A549 (cell line): Measurements from ENCODE around the gene RFXAP. TPM values are rescaled to one million over a fixed set of nuclear protein-coding genes. Genes with fewer than 3 reads are reported as not detected.

Experiments used
- ATAC-seq, 2 experiments: fragments of 200-7000 bp in 1 of 2; fragments of >200 bp in 1 of 2; cut with Nextera tagmentation in 1 of 2; cut with Tn5 transposase in 1 of 2; 3 replicates each; pipeline versions ENCODE4 v1.8.0 to v1.9.1; 2018 to 2020; ENCODE audit warnings: mild to moderate bottlenecking in 1 of 2, moderate library complexity in 1 of 2
- CTCF ChIA-PET: fragments of 300-600 bp; sonication (Branson Sonifier 250); formaldehyde crosslinking; extraction: SDS; loops from one replicate; lab custom pipeline; 2021; ENCODE audit warnings: antibody characterized with exemption, inconsistent platforms; lab: Yijun Ruan, JAX
- POLR2A ChIA-PET: fragments of 350-600 bp; formaldehyde crosslinking; extraction: SDS; loops from one replicate; lab custom pipeline; 2021; ENCODE audit warnings: antibody characterized with exemption, inconsistent platforms; lab: Yijun Ruan, JAX
- DNase-seq, 2 experiments: peaks; one replicate each; pipeline versions ENCODE4 v3.0.0 to v3.0.0-alpha.2; 2011 to 2016; ENCODE audit warnings: low read depth in 1 of 2, low spot score in 1 of 2
- FAIRE-seq: peaks from 2 replicates; lab custom pipeline; 2011; peaks lifted over from hg19 to GRCh38; lab: Jason Lieb, UNC
- H3K27ac ChIP-seq, 2 experiments: fragments of >200 bp; sonication (Bioruptor Twin); formaldehyde crosslinking; 3 replicates each; pipeline ENCODE4 v1.5.1; 2016 to 2017
- H3K4me1 ChIP-seq: fragments of >200 bp; sonication (Bioruptor Twin); formaldehyde crosslinking; 3 replicates; pipeline ENCODE4 v1.6.1; 2016
- H3K4me2 ChIP-seq: fragments of >200 bp; sonication (Bioruptor Twin); formaldehyde crosslinking; 3 replicates; pipeline ENCODE4 v1.6.1; 2016
- H3K4me3 ChIP-seq: fragments of >200 bp; sonication (Bioruptor Twin); formaldehyde crosslinking; 3 replicates; pipeline ENCODE4 v1.5.1; 2016
- H3K9me3 ChIP-seq: fragments of >200 bp; sonication (Bioruptor Twin); formaldehyde crosslinking; 3 replicates; pipeline ENCODE4 v1.6.1; 2016
- CEBPB ChIP-seq, 2 experiments: fragments of >200 bp in 1 of 2; sonication (Bioruptor Twin) in 1 of 2; formaldehyde crosslinking in 1 of 2; IDR thresholded peaks; 2 replicates each; pipeline ENCODE4 v1.6.1; 2012 to 2016
- CHD2 ChIP-seq: fragments of 150-350 bp; IDR thresholded peaks from 2 replicates; pipeline ENCODE4 v1.6.1; 2014; ENCODE audit warnings: low read length; ENCODE audit not compliant: partially characterized antibody
- CHD4 ChIP-seq: fragments of 200-600 bp; sonication (generic); IDR thresholded peaks from 2 replicates; pipeline ENCODE4 v1.6.1; 2016; ENCODE audit warnings: antibody characterized with exemption, mild to moderate bottlenecking, borderline replicate concordance
- FOXS1 ChIP-seq: fragments of 250-450 bp; sonication (Bioruptor Pico); IDR thresholded peaks from 2 replicates; pipeline ENCODE4 v1.5.0; 2020; ENCODE audit warnings: mild to moderate bottlenecking, moderate library complexity
- GATA3 ChIP-seq: IDR thresholded peaks from 2 replicates; pipeline ENCODE4 v1.6.1; 2012; ENCODE audit warnings: borderline replicate concordance
- HMGXB4 ChIP-seq: fragments of 250-450 bp; sonication (Bioruptor Pico); IDR thresholded peaks from 2 replicates; pipeline ENCODE4 v1.5.0; 2021; ENCODE audit warnings: mild to moderate bottlenecking, moderate library complexity, borderline replicate concordance
- HOXA7 ChIP-seq: fragments of 250-450 bp; sonication (Bioruptor Pico); IDR thresholded peaks from 2 replicates; pipeline ENCODE4 v1.5.0; 2020; ENCODE audit warnings: mild to moderate bottlenecking, moderate library complexity
- HOXB13 ChIP-seq: fragments of 250-450 bp; sonication (Bioruptor Pico); IDR thresholded peaks from 2 replicates; pipeline ENCODE4 v1.5.0; 2020; ENCODE audit warnings: low read depth, mild to moderate bottlenecking, moderate library complexity
- JUN ChIP-seq, 2 experiments: fragments of >200 bp; sonication (Bioruptor Twin); formaldehyde crosslinking; IDR thresholded peaks; 2 replicates in 1 of 2; 3 replicates in 1 of 2; pipeline ENCODE4 v1.6.1; 2016 to 2017
- JUNB ChIP-seq: fragments of >200 bp; sonication (Bioruptor Twin); formaldehyde crosslinking; IDR thresholded peaks from 2 replicates; pipeline ENCODE4 v1.6.1; 2016
- MAFK ChIP-seq: fragments of 450-650 bp; IDR thresholded peaks from 2 replicates; pipeline ENCODE4 v1.6.1; 2014; ENCODE audit not compliant: partially characterized antibody
- MYC ChIP-seq: IDR thresholded peaks from 2 replicates; pipeline ENCODE4 v1.6.1; 2012; ENCODE audit warnings: mild to moderate bottlenecking, inconsistent platforms, low read length, improper control_type of control experiment, borderline replicate concordance
- NFE2L2 ChIP-seq: fragments of 150-350 bp; conservative IDR thresholded peaks from 2 replicates; pipeline ENCODE4 v1.6.1; 2014; ENCODE audit warnings: low read length
- NPAS2 ChIP-seq: fragments of 250-450 bp; sonication (Bioruptor Pico); IDR thresholded peaks from 2 replicates; pipeline ENCODE4 v1.8.0; 2022; ENCODE audit warnings: mild to moderate bottlenecking, moderate library complexity, borderline replicate concordance
- PHF8 ChIP-seq: fragments of 200-600 bp; sonication (generic); IDR thresholded peaks from 2 replicates; pipeline ENCODE4 v1.6.1; 2016; ENCODE audit warnings: low read depth, mild to moderate bottlenecking, antibody characterized with exemption, moderate library complexity, borderline replicate concordance
- POLR2A ChIP-seq: IDR thresholded peaks from 2 replicates; pipeline ENCODE4 v1.6.1; 2012; ENCODE audit warnings: mild to moderate bottlenecking, low read length
- REST ChIP-seq: fragments of 200-600 bp; sonication (generic); IDR thresholded peaks from 2 replicates; pipeline ENCODE4 v1.6.1; 2016; ENCODE audit warnings: antibody characterized with exemption, mild to moderate bottlenecking, moderate library complexity
- RFX5 ChIP-seq: fragments of 450-650 bp; IDR thresholded peaks from 2 replicates; pipeline ENCODE4 v1.7.1; 2014; ENCODE audit warnings: antibody characterized with exemption, mild to moderate bottlenecking, moderate library complexity
- SREBF2 ChIP-seq: fragments of 450-650 bp; IDR thresholded peaks from 2 replicates; pipeline ENCODE4 v1.6.1; 2014; ENCODE audit warnings: mild to moderate bottlenecking, moderate library complexity
- TP53 ChIP-seq: fragments of 250-450 bp; sonication (Bioruptor Pico); IDR thresholded peaks from 2 replicates; pipeline ENCODE4 v1.5.0; 2021; ENCODE audit warnings: mild to moderate bottlenecking, moderate library complexity
- ZC3H11A ChIP-seq: fragments of 450-650 bp; IDR thresholded peaks from 2 replicates; pipeline ENCODE4 v1.6.1; 2014; ENCODE audit warnings: antibody characterized with exemption, mild to moderate bottlenecking
- ZFP36 ChIP-seq: fragments of 450-650 bp; IDR thresholded peaks from 2 replicates; pipeline ENCODE4 v1.6.1; 2014; ENCODE audit warnings: borderline replicate concordance; ENCODE audit not compliant: partially characterized antibody
- WGBS: methylation state at CpG from one replicate; pipeline ENCODE4 v1.1.6; 2017; ENCODE audit errors: missing lambda C conversion rate; 5-methylcytosine and 5-hydroxymethylcytosine counted together
- polyA plus RNA-seq, 4 experiments: library from polyadenylated mRNA; depleted of rRNA in 3 of 4; stranded (reverse); fragments of >200 nt; fragmentation: RNase III in 1 of 4; extraction: RNeasy Plus Mini Kit Qiagen cat#74134 plus additional on column Dnase treatment in 1 of 4; gene quantifications; 2 replicates in 3 of 4; 3 replicates in 1 of 4; pipeline ENCODE4 v1.2.3, GENCODE V29; 2011 to 2017
- TF ChIP-seq, protein P1 (sequence below): fragments of >200 bp; sonication (Bioruptor Twin); formaldehyde crosslinking; IDR thresholded peaks from 3 replicates; pipeline ENCODE4 v1.5.1; 2016
- TF ChIP-seq, protein P2 (sequence below): fragments of 450-650 bp; IDR thresholded peaks from 2 replicates; pipeline ENCODE4 v1.6.1; 2014; ENCODE audit warnings: antibody characterized with exemption
- TF ChIP-seq, protein P3 (sequence below): fragments of >200 bp; sonication (Bioruptor Twin); formaldehyde crosslinking; IDR thresholded peaks from 2 replicates; pipeline ENCODE4 v1.6.1; 2016
- TF ChIP-seq, protein P4 (sequence below): fragments of 150-350 bp; IDR thresholded peaks from 2 replicates; pipeline ENCODE4 v1.6.1; 2014; ENCODE audit warnings: low read depth, mild to moderate bottlenecking, low read length

Gene RFXAP
- polyA plus RNA-seq, 2 of the 4 experiments (the other 2 are of a cell fraction) = 2.5 TPM

GRCh38 chr13:36770741-36771140, 48.3 kb upstream of the RFXAP start:
- Histone ChIP-seq H3K4me3 (no peak overlapping the region), H3K27ac (no peak overlapping the region), H3K4me1 (no peaks in the 10 kb centered on the region), H3K9me3 (0 out of 3 replicates have a peak, but pooled peaks cover 3% of the 10 kb centered on the region), H3K4me2 (no peak overlapping the region)
- no peak for FAIRE-seq
- no peak for DNase-seq
- CTCF ChIA-PET = no interaction called here
- POLR2A ChIA-PET = no interaction called here
- no peak for ATAC-seq
- TF ChIP-seq HMGXB4 (CRISPR knock-in tag) (no peak), POLR2A (no peak), MAFK (no peak), JUNB (no peak), FOXS1 (CRISPR knock-in tag) (no peak), HOXB13 (no peak)
- TF ChIP-seq, protein P1, sequence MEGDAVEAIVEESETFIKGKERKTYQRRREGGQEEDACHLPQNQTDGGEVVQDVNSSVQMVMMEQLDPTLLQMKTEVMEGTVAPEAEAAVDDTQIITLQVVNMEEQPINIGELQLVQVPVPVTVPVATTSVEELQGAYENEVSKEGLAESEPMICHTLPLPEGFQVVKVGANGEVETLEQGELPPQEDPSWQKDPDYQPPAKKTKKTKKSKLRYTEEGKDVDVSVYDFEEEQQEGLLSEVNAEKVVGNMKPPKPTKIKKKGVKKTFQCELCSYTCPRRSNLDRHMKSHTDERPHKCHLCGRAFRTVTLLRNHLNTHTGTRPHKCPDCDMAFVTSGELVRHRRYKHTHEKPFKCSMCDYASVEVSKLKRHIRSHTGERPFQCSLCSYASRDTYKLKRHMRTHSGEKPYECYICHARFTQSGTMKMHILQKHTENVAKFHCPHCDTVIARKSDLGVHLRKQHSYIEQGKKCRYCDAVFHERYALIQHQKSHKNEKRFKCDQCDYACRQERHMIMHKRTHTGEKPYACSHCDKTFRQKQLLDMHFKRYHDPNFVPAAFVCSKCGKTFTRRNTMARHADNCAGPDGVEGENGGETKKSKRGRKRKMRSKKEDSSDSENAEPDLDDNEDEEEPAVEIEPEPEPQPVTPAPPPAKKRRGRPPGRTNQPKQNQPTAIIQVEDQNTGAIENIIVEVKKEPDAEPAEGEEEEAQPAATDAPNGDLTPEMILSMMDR = no peak
- WGBS = 0% methylated on average over 2 of the region's 2 CpGs

- TF ChIP-seq CHD4 (no peak), PHF8 (no peak), HOXA7 (CRISPR knock-in tag) (no peak), RFX5 (no peak), NFE2L2 (no peak), SREBF2 (no peak), GATA3 (no peak), CEBPB (IDR thresholded peaks at IDR 0.05) (no peak)
- TF ChIP-seq, protein P2, sequence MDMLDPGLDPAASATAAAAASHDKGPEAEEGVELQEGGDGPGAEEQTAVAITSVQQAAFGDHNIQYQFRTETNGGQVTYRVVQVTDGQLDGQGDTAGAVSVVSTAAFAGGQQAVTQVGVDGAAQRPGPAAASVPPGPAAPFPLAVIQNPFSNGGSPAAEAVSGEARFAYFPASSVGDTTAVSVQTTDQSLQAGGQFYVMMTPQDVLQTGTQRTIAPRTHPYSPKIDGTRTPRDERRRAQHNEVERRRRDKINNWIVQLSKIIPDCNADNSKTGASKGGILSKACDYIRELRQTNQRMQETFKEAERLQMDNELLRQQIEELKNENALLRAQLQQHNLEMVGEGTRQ = no peak
- TF ChIP-seq, protein P3, sequence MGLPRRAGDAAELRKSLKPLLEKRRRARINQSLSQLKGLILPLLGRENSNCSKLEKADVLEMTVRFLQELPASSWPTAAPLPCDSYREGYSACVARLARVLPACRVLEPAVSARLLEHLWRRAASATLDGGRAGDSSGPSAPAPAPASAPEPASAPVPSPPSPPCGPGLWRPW = no peak
- H3K4me3 ChIP-seq = no peak overlapping the region
- no peak for FAIRE-seq
- no peak for DNase-seq
- ATAC-seq = no peak
- H3K4me2 ChIP-seq = no peak overlapping the region
- POLR2A ChIA-PET = no interaction called here
- no peaks in the 10 kb centered on the region for H3K4me1 ChIP-seq
- CTCF ChIA-PET = no interaction called here
- H3K27ac ChIP-seq = no peak overlapping the region
- H3K9me3 ChIP-seq = no peaks in the 10 kb centered on the region
These were observed 46.2 kb upstream of the RFXAP start for GRCh38 chr13:36772853-36773252.

DNA sequence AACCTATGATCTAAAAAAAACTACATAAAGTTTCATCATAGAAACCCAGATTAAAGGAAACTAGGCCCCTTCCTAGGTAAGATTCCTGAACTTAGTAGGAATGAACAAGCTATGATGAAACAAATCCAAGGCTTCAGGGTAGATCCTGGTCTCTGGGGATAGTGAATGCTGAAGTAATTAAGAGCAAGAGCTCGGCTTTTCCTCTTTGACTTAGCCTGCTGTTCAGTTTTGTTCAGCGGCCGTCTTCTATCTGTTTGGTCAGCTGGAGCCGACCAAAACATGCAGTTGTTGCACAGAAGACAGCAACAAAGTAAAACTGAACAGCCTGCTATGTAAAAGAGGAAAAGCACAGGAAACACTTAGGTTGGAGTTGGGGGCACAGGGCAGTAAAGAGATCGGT, 44.1 kb upstream of the RFXAP start:
- H3K27ac ChIP-seq = no peak overlapping the region
- CTCF ChIA-PET = no interaction called here
- DNase-seq = no peak
- POLR2A ChIA-PET = no interaction called here
- H3K4me2 ChIP-seq = no peak overlapping the region
- WGBS = 50% methylated on average over 5 of the region's 5 CpGs
- FAIRE-seq = no peak
- H3K4me1 ChIP-seq = no peaks in the 10 kb centered on the region
- no peak for ATAC-seq
- no peak overlapping the region for H3K4me3 ChIP-seq
- H3K9me3 ChIP-seq = no peaks in the 10 kb centered on the region
- no peak for TF ChIP-seq MYC
- no peak for TF ChIP-seq JUN (IDR thresholded peaks at IDR 0.05)
- no peak for TF ChIP-seq ZC3H11A
- no peak for TF ChIP-seq ZFP36
- TF ChIP-seq, protein P4, sequence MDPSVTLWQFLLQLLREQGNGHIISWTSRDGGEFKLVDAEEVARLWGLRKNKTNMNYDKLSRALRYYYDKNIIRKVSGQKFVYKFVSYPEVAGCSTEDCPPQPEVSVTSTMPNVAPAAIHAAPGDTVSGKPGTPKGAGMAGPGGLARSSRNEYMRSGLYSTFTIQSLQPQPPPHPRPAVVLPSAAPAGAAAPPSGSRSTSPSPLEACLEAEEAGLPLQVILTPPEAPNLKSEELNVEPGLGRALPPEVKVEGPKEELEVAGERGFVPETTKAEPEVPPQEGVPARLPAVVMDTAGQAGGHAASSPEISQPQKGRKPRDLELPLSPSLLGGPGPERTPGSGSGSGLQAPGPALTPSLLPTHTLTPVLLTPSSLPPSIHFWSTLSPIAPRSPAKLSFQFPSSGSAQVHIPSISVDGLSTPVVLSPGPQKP = no peak
- TF ChIP-seq CHD2 = no peak
- TF ChIP-seq REST = no peak
- no peak for TF ChIP-seq NPAS2
- no peak for TF ChIP-seq TP53 (CRISPR knock-in tag)
